IPS-11a (cell line): ENCODE data around the gene FAM89B.
A peak's percentile ranks its signal among the peaks of the same experiment; 100 is the strongest.

Experiments used
- H3K4me3 ChIP-seq: one replicate; pipeline ENCODE4 v1.5.1; 2013; ENCODE audit warnings: low read depth, low read length, control low read depth

FAM89B gene

DNA sequence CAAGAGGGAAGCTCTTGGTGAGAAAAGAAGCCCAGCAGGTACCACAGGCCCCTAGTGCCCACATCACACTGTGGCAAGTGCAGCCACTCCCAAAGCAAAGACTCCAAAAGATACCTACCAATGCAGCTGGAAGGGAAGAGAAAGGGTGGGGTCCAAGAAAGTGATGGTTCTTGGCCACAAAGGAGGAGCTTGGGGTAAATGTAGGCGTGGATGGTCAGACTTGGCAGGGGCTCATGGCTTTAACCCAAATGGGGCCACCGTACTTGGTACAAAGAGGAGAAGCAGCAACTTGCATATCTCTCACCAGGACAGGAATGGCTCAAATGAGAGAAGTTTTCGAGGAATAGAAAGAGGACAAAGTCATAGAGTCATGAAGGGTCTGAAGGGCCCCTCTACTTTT lies 36.9 kb downstream of the FAM89B start:
- H3K4me3 ChIP-seq: no peak overlapping the region

DNA sequence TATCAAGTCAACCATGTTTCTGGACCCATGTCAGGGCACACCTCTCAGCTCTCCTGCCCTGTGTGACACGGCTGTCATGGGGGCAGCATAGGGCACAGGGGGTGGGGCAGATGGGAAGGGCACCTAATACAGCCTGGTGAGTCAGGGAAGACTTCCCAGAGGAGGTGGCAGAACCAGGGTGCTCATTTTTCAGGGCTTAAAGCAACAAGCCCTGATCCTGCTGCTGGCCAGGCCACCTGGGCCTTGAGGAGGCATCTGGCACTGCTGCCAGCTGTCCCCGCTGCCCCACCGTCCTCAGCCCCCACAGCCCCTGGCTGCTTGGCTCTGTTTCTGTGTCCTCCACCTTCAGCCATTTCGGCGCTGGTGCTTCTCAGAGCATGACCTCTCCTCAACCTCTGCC lies 37.3 kb downstream of the FAM89B start:
- H3K4me3 ChIP-seq: no peak overlapping the region

DNA sequence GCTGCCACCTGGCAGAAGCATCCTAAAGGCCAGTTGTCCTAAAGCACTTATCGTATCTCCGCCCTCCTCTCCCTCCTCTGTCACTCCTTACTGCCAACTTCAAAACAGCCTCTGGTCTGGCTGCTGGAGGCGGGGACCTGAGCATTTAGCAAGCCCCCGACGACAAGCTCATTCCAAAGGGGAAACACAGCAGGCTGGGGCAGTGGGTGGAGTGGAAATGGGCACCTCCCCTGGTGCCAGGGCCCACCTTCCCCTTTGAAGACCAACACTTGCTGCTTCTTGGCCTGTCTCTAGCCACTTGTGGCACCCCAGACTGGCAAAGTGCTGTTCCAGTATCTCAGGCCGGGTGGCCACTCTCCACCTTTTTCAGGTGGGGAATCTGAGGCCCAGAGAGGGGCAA lies 38.1 kb downstream of the FAM89B start:
- no peak overlapping the region for H3K4me3 ChIP-seq

DNA sequence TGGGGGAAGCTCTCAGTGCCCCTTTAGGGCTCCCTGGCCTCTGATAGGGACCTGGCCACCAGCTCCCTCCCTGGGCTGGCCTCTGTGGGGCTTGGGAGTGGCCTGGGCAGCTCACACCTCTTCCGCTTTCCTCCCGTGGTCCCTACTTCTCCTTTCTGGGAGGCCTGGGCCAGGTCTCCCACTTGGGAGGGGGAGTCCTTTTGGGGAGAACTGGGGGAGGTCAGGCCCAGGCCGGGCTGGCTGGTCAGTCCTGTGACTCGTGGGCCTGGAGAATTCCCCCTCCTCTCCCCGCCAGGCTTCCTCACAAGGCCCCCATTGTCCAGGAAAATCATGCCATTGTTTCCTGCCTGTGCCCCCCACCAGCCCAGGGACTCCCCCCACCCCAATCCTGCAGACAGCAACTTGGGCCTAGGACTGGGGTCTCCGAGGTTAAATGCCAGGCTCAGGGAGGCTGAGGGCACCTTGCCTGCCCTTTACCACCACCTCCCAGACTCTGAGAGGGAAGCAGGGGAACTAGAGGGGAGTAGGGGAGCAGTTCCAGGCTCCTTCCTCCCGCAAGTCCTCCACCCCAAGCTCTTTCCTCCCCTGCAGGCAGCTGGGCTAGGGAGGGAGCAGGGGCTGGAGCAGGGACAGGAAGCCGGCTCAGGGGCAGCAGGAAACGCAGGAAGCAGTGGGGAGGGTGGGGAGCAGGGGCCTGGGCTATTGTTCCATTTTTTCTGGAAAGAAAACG lies 38.9 kb downstream of the FAM89B start:
- H3K4me3 ChIP-seq: no peak overlapping the region

DNA sequence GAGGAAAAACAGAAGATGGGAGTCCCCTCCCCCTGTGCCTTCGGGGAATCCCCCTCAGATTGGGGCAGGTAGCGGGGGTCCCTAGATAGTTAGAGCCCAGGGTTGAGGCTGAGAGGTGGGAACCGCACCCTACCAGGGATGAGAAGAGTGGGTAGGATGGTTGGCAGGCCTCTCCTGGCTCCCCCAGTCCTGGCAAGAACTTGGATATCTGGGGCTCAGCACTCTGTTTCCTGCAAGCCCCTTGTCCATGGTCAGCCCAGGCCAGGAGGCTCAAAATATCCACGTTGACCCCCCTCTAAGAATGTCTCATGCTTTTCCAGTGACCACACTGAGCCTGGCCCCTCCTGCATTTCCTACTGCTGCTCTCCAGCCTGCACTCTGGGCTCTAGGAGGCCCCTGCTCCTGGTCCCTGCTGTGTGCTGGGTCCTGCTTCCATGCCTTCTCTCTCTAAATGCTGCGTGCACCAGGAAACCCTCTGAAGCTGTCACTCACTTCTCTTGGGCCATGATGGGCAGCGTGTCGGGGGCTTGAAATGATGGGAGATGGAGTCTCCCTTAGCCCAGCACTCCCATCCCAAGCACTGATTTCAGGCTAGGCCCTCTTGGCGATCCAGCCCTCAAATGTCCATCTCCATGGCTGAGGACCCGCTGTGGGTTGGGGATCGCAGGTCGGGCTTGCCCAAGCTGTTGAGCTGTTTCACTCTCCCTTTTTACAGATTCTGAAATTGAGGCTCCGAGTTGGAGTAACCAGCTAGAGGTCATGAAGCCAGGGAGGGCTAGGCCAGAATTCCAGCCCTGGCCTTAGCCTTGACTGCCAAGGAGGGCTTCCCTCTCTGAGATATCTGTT lies 39.6 kb downstream of the FAM89B start:
- no peak overlapping the region for H3K4me3 ChIP-seq

DNA sequence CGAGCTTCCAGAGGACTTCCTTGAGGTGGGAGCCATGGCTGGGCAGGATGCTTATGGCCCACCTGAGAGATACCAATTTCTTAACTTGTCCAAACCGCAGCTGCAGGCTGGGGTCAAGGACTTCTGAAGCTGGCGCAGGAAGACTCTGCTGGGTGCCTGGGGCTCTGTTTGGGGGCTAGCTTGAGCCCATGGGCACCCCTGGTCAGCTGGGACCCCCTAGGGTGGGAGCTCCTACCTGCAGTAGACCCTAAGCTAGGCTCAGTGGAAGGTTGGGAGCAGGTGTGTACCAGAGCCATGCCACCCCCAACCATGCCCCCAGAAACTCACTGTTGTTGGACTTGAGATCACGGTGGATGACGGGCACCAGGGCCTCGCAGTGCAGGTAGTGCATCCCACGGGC lies 40.4 kb downstream of the FAM89B start:
- H3K4me3 ChIP-seq: no peak overlapping the region

DNA sequence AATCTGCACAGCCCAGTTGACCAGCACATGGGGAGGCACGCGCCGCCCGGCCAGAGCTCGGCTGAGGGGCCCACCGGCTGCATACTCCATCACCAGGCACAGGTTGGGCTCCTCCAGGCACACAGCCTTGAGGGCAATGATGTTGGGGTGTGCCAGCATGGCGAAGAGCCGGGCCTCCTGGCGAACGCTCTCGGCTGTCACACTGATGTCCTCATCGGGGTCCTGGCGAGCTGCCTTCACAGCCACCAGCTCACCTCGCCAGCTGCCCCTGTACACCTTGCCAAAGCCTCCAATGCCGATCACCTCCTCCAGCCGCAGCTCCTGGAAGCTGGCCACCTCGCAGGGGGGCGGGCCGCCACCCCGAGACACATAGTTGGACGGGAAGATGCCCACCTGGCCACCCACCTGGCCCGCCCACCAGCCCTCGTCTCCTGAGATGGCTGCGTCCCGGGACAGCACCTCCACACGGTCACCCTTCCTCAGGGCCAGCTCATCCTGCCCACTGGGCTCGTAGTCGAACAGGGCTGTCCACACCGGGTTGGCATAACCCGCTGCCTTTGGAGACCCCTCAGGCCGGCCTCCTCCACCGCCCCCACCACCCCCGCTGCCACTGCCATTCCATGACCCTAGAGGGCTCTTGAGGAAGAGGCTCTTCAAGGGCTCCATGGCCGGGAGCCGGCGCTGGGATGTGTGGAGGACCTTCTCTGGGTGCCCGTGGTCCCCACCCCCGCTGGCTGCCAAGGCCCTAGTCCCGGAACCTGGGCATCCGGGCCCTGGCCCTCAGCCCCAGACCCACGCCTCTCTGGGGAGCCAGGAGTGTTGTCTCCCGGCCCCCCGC lies 41.0 kb downstream of the FAM89B start:
- peak overlapping the region; percentile 69 for H3K4me3 ChIP-seq

DNA sequence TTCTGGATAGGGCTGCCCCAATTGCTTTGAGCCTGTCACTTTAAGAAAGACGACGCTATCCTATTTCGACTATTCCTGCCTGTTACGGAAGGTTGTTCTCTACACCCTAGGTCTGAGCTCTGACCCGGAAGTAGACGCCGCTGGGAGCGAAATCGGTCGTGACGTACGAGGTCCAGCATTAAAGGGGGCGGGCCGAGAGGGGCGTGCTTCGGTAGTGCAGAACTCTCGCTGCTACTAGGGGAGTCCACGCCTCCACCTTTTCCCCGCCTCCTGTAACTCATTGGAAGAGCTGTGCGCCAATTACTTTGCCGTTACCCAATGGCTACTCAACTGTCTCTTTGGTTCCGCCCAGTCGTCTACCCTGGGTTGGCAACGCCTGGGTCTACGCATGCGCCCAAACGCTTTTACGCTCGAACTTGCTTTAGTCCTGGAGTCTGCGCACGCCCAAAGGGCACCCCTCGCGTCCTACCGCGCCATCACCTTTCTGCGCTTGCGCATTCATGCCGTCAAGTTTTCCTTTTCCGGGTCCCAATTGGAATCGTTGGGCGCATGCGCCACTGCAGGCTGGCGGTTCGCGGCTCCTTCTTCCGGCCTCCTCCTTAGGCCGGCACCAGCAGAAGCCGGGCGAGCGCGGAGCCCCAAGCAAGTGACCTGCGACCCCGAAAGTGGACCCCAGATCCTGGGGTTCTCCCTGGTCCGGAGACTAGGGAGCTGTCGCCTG lies 43.1 kb downstream of the FAM89B start, which contains the start of gene PCNX3:
Gene PCNX3, plus strand, starts transcription at position 548 of the 721 bp plus-strand sequence. CDS start 536 bp downstream, outside the sequence.
- H3K4me3 ChIP-seq: peak within 1 kb of the TSS; percentile 81

DNA sequence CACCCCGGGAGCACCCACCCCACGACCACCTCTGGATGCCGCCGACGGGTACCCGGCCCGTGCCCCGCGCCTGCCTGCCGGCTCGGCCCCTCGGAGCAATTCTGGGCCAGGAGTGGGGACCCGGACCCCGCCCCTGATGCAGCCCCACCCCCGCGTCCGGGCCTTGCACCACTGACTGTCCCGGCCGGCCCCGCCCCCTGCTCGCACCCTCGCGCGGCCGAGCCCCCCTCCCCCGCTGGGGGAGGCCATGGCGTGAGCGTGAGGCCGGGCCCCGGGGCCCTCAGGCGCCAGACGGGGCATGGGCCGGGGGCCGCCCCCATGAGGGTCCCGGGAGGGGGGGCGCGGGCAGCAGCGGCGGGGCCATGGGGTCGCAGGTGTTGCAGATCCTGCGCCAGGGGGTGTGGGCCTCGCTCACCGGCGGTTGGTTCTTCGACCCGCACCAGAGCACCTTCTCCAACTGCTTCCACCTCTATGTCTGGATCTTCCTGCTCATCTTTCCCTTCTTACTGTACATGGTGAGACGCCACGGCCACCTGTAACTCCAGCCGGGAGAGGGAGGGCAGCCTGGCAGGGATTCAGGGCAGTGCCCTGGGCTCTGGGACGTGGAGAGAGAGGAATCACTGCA lies 43.7 kb downstream of the FAM89B start:
- H3K4me3 ChIP-seq: peak overlapping the region; percentile 81

DNA sequence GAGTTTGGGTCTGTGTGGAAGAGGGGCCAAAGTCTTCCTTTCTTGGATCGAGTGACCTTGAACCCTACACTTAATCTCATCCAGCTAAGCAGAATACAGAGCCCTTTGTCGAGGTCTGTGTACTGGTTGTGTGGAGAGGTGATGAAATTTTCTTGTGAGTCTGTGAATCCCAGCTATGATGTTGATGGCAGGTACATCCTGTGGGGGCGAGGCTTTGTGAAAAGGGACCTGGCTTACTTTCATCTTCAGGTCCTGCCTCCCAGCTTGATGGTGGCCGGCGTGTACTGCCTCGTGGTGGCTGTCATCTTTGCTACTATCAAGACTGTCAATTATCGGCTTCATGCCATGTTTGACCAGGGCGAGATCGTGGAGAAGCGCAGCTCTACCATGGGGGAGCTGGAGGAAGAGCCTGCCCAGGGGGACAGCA lies 44.2 kb downstream of the FAM89B start:
- peak overlapping the region; percentile 81 for H3K4me3 ChIP-seq

DNA sequence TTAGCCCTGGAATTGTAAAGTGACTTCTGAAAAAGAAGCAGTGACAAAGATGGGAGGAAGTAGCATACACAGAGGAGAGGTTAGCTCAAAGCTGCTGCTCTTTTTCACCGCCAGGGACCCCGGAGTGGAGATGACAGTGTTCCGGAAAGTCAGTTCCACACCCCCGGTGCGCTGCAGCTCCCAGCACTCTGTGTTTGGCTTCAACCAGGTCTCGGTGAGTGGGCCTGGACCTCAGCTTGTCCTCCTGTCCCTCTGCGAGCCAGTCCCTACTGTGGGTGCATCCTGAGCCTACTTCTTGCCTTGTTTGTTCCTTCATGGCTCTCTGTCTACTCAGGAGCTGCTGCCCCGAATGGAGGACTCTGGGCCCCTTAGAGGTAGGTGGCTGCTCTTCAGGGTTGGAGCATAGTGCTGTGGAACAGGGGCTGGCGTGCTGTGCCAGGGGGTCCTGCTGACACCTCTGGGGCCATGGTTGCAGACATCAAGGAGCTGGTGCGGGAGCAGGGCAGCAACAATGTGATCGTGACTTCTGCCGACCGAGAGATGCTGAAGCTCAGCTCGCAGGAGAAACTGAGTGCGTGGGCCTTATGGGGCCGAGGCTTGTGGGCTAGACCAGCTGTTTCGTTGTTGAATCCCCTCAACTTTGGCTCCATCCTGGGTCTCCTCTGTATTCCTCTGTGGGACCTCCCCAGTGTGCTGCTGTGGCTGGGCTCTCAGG lies 45.0 kb downstream of the FAM89B start:
- no peak overlapping the region for H3K4me3 ChIP-seq

DNA sequence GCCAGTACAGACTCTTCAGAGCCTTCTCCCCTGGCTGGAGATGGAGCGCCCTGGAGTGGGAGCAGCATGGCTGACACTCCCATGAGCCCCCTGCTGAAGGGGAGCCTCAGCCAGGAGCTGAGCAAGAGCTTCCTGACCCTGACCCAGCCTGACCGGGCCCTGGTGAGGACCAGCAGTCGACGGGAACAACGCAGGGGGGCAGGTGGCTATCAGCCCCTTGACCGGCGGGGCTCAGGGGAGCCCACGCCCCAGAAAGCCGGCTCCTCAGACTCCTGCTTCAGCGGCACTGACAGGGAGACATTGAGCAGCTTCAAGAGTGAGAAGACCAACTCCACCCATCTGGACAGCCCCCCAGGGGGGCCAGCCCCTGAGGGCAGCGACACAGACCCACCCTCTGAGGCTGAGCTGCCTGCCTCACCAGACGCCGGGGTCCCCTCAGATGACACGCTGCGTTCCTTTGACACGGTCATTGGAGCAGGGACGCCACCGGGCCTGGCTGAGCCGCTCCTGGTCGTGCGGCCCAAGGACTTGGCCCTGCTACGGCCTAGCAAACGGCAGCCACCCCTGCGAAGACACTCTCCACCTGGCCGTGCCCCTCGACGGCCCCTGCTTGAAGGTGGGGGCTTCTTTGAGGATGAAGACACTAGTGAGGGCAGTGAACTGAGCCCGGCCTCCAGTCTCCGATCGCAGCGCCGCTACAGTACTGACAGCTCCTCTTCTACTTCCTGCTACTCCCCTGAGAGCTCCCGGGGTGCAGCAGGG lies 45.8 kb downstream of the FAM89B start:
- no peak overlapping the region for H3K4me3 ChIP-seq

DNA sequence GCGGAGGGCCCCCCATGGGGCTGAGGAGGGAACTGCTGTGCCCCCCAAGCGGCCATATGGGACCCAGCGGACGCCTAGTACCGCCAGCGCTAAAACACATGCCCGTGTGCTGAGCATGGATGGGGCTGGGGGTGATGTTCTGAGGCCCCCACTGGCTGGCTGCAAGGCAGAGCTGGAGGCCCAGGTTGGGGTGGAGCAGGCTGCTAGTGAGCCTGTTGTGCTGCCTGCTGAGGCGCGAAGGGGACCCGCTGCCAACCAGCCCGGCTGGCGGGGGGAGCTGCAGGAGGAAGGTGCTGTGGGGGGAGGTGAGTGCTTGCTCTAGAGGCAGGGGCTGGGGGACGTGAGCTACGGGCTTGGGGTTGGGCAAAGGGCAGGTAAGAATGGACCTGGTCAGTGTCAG lies 46.4 kb downstream of the FAM89B start:
- no peak overlapping the region for H3K4me3 ChIP-seq

DNA sequence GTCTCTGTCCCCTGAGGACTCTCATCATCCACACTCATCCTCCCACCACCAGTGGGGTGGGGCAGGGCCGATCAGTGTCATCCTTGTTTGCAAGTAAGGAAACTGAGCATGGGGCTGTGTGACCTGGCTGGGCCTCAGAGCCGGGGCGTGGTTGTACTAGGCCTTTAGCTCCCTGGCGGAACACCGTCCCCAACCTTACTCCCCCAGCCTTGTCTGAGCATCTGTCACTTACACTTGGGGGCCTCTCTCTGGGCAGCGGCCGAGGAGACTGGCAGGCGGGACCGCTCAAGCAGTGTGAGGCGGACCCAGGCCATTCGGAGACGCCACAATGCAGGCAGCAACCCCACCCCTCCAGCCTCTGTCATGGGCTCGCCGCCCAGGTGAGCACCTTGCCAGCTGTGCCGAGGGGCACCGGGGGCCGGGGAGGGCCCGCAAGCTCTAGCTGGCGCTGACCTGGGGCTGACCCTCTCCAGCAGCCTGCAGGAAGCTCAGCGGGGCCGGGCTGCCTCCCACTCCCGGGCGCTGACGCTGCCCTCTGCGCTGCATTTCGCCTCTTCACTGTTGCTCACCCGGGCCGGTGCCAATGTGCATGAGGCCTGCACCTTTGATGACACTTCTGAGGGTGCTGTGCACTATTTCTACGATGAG lies 47.1 kb downstream of the FAM89B start:
- H3K4me3 ChIP-seq: no peak overlapping the region

DNA sequence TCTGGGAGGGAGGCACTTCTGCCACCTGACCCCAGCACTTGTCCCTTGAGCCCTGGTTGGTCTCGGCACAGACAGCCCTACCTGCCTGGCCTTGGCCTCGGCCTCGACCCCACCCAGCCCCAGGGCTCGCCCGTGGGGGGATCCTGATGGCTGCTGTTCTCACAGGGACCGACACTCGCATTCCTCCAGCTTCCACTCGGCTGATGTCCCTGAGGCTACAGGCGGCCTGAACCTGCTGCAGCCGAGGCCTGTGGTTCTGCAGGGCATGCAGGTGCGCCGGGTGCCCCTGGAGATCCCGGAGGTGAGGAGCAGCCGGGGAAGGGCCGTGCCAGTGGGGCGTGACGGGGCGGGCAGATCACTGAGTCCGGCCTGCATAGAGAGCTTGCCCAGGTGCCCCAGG lies 48.3 kb downstream of the FAM89B start:
- no peak overlapping the region for H3K4me3 ChIP-seq

DNA sequence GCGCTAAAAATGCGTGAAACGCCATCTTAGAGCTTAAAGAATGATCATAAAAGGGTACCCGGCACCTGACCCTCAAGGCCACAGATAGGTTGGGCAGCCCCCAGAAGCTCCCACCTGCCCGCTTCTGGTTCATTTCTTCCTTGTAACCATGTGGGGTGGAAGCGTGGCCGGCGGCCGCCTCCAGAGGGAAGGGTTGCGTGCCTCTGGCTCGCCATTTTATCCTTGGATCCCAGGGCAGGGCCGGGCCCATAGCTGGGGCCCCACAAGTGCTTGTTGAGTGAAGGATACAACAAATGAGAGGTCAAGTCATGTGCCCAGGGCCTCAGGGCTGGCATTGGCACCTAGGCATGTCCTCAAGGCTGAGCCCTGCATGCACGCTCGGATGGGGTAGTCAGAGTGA lies 49.1 kb downstream of the FAM89B start:
- H3K4me3 ChIP-seq: no peak overlapping the region

DNA sequence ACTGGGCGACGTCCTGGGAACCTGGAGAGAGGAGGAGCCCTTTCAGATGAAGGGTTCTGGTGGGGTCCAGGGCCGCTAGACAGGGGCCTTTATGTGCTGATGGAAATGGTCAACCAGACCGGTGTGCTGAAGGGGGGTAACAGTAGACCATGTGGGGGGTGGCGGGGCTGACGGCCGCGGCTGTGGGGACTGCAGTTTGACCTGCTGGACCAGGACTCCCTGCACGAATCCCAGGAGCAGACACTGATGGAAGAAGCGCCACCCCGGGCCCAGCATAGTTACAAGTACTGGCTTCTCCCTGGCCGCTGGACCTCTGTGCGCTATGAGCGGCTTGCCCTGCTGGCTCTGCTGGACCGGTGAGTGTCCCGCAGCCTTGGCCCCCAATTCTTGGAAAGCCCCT lies 49.7 kb downstream of the FAM89B start:
- H3K4me3 ChIP-seq: no peak overlapping the region

DNA sequence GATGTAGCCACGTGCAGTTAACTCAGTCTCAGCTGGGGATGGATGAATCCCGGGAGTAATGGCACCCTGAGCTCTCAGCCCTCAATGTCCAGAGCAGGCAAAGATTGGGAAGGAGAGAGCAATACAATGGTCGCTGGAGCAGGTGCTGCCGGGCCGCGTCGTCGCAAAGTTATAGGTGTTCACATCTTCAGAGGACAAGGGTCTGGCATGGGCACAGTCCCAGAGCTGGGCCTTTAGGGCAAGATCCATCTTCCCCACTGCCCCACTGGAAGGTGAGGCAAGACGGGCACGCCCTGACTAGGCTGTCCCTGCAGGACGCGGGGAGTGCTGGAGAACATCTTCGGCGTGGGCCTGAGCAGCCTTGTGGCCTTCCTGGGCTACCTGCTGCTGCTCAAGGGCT lies 50.8 kb downstream of the FAM89B start:
- no peak overlapping the region for H3K4me3 ChIP-seq
